Fibroblast of lung (primary cell): ENCODE measurements around the gene MLXIP. TPM values are rescaled to one million over a fixed set of nuclear protein-coding genes. Genes with fewer than 3 reads are reported as not detected.

ENCODE experiments used
- DNase-seq, 2 donors: peaks; one replicate each; pipeline versions ENCODE4 v3.0.0 to v3.0.0-alpha.2; 2010; ENCODE audit warnings: low read depth in 2 of 2
- H2AFZ ChIP-seq: 2 replicates; pipeline ENCODE4 v1.5.1; 2012; ENCODE audit warnings: low read length, control low read depth, inconsistent platforms
- H3K27ac ChIP-seq: 2 replicates; pipeline ENCODE4 v1.5.1; 2011; ENCODE audit warnings: low read length, control low read depth; ENCODE audit not compliant: insufficient read depth
- H3K27me3 ChIP-seq: 2 replicates; pipeline ENCODE4 v1.5.1; 2011; ENCODE audit warnings: mild to moderate bottlenecking, low read length; ENCODE audit not compliant: control insufficient read depth, insufficient read depth
- H3K36me3 ChIP-seq: 2 replicates; pipeline ENCODE4 v1.5.1; 2011; ENCODE audit warnings: low read length; ENCODE audit not compliant: control insufficient read depth, insufficient read depth
- H3K4me1 ChIP-seq: 2 replicates; pipeline ENCODE4 v1.5.1; 2011; ENCODE audit warnings: low read length; ENCODE audit not compliant: control insufficient read depth, insufficient read depth; ENCODE audit errors: extremely low read depth
- H3K4me2 ChIP-seq: 2 replicates; pipeline ENCODE4 v1.5.1; 2011; ENCODE audit warnings: low read length, control low read depth; ENCODE audit not compliant: insufficient read depth; ENCODE audit errors: extremely low read depth
- H3K4me3 ChIP-seq, 4 experiments: fragments of 200-600 bp in 1 of 4; sonication (generic) in 1 of 4; replicated peaks in 1 of 4; 2 replicates each; pipeline ENCODE4 v1.5.1; 2011 to 2016; ENCODE audit warnings: low read length in 4 of 4, low read depth in 3 of 4, mild to moderate bottlenecking in 3 of 4, control low read depth in 2 of 4, inconsistent platforms in 1 of 4, mixed read lengths in 1 of 4; ENCODE audit not compliant: insufficient read depth in 1 of 4; ENCODE audit errors: control extremely low read depth in 1 of 4
- H3K79me2 ChIP-seq: 2 replicates; pipeline ENCODE4 v1.5.1; 2012; ENCODE audit warnings: mild to moderate bottlenecking, low read length, inconsistent platforms; ENCODE audit not compliant: control insufficient read depth, insufficient read depth
- H3K9ac ChIP-seq: 2 replicates; pipeline ENCODE4 v1.5.1; 2011; ENCODE audit warnings: mild to moderate bottlenecking, low read length, control low read depth; ENCODE audit not compliant: insufficient read depth
- H3K9me3 ChIP-seq: 2 replicates; pipeline ENCODE4 v1.5.1; 2012; ENCODE audit warnings: low read depth, low read length; ENCODE audit not compliant: control insufficient read depth, insufficient read depth
- H4K20me1 ChIP-seq: 2 replicates; pipeline ENCODE4 v1.5.1; 2011; ENCODE audit warnings: low read length; ENCODE audit not compliant: control insufficient read depth, insufficient read depth; ENCODE audit errors: extremely low read depth
- CTCF ChIP-seq, 2 donors: IDR thresholded peaks in 1 of 2; conservative IDR thresholded peaks in 1 of 2; 1 replicate in 1 of 2; 2 replicates in 1 of 2; pipeline ENCODE4 v1.5.1; 2011 to 2012; ENCODE audit warnings: low read length in 2 of 2, control low read depth in 1 of 2, inconsistent platforms in 1 of 2, low read depth in 1 of 2, mild to moderate bottlenecking in 1 of 2
- EZH2 ChIP-seq: IDR thresholded peaks from 2 replicates; pipeline ENCODE4 v1.5.1; 2012; ENCODE audit warnings: low read length, control low read depth, mild to moderate bottlenecking; ENCODE audit errors: missing control alignments
- polyA plus RNA-seq, 2 donors: library from polyadenylated mRNA; depleted of rRNA in 1 of 2; stranded (reverse) in 1 of 2; unstranded in 1 of 2; fragments of >200 nt; gene quantifications; 2 replicates each; pipeline ENCODE4 v1.2.1, GENCODE V29; 2011 to 2012; ENCODE audit warnings: missing spikeins in 1 of 2
- total RNA-seq: library from RNA; depleted of rRNA; stranded (reverse); fragments of >200 nt; gene quantifications from 2 replicates; pipeline ENCODE4 v1.2.1, GENCODE V29; 2014

Gene MLXIP
- total and polyA plus RNA-seq, 2 donors (not counting 1 experiment from before 2014, with no cell fraction given): 6.6 to 17.0 TPM

- H3K9me3 ChIP-seq: no peaks in the 10 kb centered on the region
- no peak overlapping the region for H3K4me3 ChIP-seq
- peaks cover 27% of the 10 kb centered on the region for H3K4me1 ChIP-seq
- peaks cover 7% of the 10 kb centered on the region for H3K36me3 ChIP-seq
- TF ChIP-seq EZH2 (no peak), CTCF (conservative IDR thresholded peaks at IDR 0.05 in 1 of 2, IDR thresholded peaks at IDR 0.05 in 1 of 2; ENCODE audit: low read depth in 1 of 2, low read length in 2 of 2) (no peak)
- H2AFZ ChIP-seq: no peak overlapping the region
- H3K79me2 ChIP-seq: peaks cover 51% of the 10 kb centered on the region
- no peak overlapping the region for H3K27ac ChIP-seq
- no peak for DNase-seq
- no peaks in the 10 kb centered on the region for H3K27me3 ChIP-seq
- H4K20me1 ChIP-seq: no peaks in the 10 kb centered on the region
- no peak overlapping the region for H3K9ac ChIP-seq
- H3K4me2 ChIP-seq: no peak overlapping the region
Observed at GRCh38 chr12:122086116-122086515, 7.6 kb downstream of the MLXIP start.

GRCh38 chr12:122086641-122087285, 8.2 kb downstream of the MLXIP start:
- TF ChIP-seq EZH2 (no peak), CTCF (conservative IDR thresholded peaks at IDR 0.05 in 1 of 2, IDR thresholded peaks at IDR 0.05 in 1 of 2; ENCODE audit: low read depth in 1 of 2, low read length in 2 of 2) (no peak)

GRCh38 chr12:122087431-122088178, 9.0 kb downstream of the MLXIP start:
- no peak overlapping the region for H3K4me3 ChIP-seq
- no peaks in the 10 kb centered on the region for H3K27me3 ChIP-seq
- H3K27ac ChIP-seq: no peak overlapping the region
- peaks cover 7% of the 10 kb centered on the region for H3K36me3 ChIP-seq
- no peaks in the 10 kb centered on the region for H4K20me1 ChIP-seq
- TF ChIP-seq CTCF (conservative IDR thresholded peaks at IDR 0.05 in 1 of 2, IDR thresholded peaks at IDR 0.05 in 1 of 2; ENCODE audit: low read depth in 1 of 2, low read length in 2 of 2): no peak
- no peak for TF ChIP-seq EZH2
- no peak for DNase-seq
- H3K9ac ChIP-seq: no peak overlapping the region
- H3K4me2 ChIP-seq: peak overlapping the region; percentile 26
- no peak overlapping the region for H2AFZ ChIP-seq
- no peaks in the 10 kb centered on the region for H3K9me3 ChIP-seq
- H3K4me1 ChIP-seq: peaks cover 23% of the 10 kb centered on the region
- H3K79me2 ChIP-seq: peaks cover 49% of the 10 kb centered on the region

More at GRCh38 chr12:122086641-122087285, 8.2 kb downstream of the MLXIP start:
- Histone ChIP-seq H3K4me2 (no peak overlapping the region), H3K27me3 (no peaks in the 10 kb centered on the region), H3K27ac (no peak overlapping the region), H3K4me3 (no peak overlapping the region), H4K20me1 (no peaks in the 10 kb centered on the region), H3K9me3 (no peaks in the 10 kb centered on the region), H2AFZ (no peak overlapping the region), H3K79me2 (peaks cover 50% of the 10 kb centered on the region), H3K36me3 (peaks cover 7% of the 10 kb centered on the region), H3K9ac (no peak overlapping the region), H3K4me1 (peaks cover 26% of the 10 kb centered on the region)
- no peak for DNase-seq
